ENCODE results near the gene FEZF1. TPM values are rescaled to one million over a fixed set of nuclear protein-coding genes. Genes with fewer than 3 reads are reported as not detected.
A peak's percentile ranks its signal among the peaks of the same experiment; 100 is the strongest.

The FEZF1 gene
- total and polyA plus RNA-seq, 4 donors, result not detected

DNA sequence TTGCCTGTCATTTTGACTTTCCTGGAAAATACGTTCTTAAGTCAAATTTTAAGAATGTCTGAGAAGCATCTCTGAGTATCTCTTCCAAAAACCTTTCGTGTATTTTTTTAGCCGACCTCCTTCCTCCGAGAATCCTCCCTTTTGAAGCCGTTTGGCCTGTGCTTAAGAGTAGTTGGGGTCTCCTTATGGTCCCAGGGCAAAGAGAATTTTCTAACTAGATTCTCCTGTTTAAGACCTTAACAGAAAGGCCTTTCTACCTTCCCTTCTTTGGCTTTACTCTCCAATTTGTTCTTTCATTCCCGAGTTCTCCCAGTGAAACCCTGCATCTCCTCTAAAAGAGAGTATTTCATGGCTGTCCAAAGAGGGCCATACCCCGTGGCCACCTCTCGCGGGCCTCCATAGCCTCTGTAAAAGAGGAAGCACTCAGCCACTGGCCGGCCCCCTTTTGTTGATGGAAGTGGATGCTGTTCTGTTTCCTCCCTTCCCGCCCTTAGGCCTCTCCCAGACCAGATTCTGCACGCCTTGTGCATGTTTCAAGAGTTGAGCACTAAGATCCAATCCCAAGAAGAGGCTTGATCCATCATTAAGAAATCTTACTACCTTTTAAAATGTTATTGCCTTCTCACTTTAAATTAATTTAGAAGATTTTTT lies 6.6 kb upstream of the FEZF1 start:
- DNase-seq (ENCODE audit: low spot score), result no peak
- TF ChIP-seq ATF3 (IDR thresholded peaks at IDR 0.05), result no peak
- no peak for TF ChIP-seq HNF4A (conservative IDR thresholded peaks at IDR 0.05)
- TF ChIP-seq, protein P1, sequence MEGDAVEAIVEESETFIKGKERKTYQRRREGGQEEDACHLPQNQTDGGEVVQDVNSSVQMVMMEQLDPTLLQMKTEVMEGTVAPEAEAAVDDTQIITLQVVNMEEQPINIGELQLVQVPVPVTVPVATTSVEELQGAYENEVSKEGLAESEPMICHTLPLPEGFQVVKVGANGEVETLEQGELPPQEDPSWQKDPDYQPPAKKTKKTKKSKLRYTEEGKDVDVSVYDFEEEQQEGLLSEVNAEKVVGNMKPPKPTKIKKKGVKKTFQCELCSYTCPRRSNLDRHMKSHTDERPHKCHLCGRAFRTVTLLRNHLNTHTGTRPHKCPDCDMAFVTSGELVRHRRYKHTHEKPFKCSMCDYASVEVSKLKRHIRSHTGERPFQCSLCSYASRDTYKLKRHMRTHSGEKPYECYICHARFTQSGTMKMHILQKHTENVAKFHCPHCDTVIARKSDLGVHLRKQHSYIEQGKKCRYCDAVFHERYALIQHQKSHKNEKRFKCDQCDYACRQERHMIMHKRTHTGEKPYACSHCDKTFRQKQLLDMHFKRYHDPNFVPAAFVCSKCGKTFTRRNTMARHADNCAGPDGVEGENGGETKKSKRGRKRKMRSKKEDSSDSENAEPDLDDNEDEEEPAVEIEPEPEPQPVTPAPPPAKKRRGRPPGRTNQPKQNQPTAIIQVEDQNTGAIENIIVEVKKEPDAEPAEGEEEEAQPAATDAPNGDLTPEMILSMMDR (IDR thresholded peaks at IDR 0.05; ENCODE audit: low read depth, low read length, missing input control), result no peak
- no peak for TF ChIP-seq JUND (IDR thresholded peaks at IDR 0.05)
- TF ChIP-seq, protein P2, sequence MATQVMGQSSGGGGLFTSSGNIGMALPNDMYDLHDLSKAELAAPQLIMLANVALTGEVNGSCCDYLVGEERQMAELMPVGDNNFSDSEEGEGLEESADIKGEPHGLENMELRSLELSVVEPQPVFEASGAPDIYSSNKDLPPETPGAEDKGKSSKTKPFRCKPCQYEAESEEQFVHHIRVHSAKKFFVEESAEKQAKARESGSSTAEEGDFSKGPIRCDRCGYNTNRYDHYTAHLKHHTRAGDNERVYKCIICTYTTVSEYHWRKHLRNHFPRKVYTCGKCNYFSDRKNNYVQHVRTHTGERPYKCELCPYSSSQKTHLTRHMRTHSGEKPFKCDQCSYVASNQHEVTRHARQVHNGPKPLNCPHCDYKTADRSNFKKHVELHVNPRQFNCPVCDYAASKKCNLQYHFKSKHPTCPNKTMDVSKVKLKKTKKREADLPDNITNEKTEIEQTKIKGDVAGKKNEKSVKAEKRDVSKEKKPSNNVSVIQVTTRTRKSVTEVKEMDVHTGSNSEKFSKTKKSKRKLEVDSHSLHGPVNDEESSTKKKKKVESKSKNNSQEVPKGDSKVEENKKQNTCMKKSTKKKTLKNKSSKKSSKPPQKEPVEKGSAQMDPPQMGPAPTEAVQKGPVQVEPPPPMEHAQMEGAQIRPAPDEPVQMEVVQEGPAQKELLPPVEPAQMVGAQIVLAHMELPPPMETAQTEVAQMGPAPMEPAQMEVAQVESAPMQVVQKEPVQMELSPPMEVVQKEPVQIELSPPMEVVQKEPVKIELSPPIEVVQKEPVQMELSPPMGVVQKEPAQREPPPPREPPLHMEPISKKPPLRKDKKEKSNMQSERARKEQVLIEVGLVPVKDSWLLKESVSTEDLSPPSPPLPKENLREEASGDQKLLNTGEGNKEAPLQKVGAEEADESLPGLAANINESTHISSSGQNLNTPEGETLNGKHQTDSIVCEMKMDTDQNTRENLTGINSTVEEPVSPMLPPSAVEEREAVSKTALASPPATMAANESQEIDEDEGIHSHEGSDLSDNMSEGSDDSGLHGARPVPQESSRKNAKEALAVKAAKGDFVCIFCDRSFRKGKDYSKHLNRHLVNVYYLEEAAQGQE (IDR thresholded peaks at IDR 0.05), result no peak
- TF ChIP-seq EGR1 (IDR thresholded peaks at IDR 0.05; ENCODE audit: low read depth in 2 of 2), result no peak
- TF ChIP-seq RAD21 (IDR thresholded peaks at IDR 0.05), result no peak
- TF ChIP-seq NR2F2 (IDR thresholded peaks at IDR 0.05), result no peak
- Histone ChIP-seq H3K9me3 (ENCODE audit: control insufficient read depth in 4 of 4, low read length in 3 of 4) (peaks cover 0 to 4% (median 0%) of the 10 kb centered on the region in 4 donors), H3K4me3 (ENCODE audit: low read depth in 1 of 3, low read length in 3 of 3) (no peak overlapping the region), H3K27ac (ENCODE audit: low read depth in 1 of 2, low read length in 2 of 2) (no peak overlapping the region), H3K4me1 (ENCODE audit: control insufficient read depth in 4 of 4, insufficient read depth in 4 of 4, low read length in 3 of 4) (peaks cover 1 to 15% (median 14%) of the 10 kb centered on the region in 4 donors), H3K27me3 (ENCODE audit: control insufficient read depth in 4 of 4, insufficient read depth in 4 of 4, low read length in 3 of 4) (peaks cover 4 to 59% (median 32%) of the 10 kb centered on the region in 4 donors), H3K9ac (ENCODE audit: low read depth in 1 of 2, low read length in 2 of 2) (no peak overlapping the region), H3K36me3 (ENCODE audit: control insufficient read depth in 4 of 4, insufficient read depth in 3 of 4, low read depth in 1 of 4, low read length in 3 of 4) (no peaks in the 10 kb centered on the region)
- 23% methylated on average over 12 of the region's 12 CpGs for WGBS

DNA sequence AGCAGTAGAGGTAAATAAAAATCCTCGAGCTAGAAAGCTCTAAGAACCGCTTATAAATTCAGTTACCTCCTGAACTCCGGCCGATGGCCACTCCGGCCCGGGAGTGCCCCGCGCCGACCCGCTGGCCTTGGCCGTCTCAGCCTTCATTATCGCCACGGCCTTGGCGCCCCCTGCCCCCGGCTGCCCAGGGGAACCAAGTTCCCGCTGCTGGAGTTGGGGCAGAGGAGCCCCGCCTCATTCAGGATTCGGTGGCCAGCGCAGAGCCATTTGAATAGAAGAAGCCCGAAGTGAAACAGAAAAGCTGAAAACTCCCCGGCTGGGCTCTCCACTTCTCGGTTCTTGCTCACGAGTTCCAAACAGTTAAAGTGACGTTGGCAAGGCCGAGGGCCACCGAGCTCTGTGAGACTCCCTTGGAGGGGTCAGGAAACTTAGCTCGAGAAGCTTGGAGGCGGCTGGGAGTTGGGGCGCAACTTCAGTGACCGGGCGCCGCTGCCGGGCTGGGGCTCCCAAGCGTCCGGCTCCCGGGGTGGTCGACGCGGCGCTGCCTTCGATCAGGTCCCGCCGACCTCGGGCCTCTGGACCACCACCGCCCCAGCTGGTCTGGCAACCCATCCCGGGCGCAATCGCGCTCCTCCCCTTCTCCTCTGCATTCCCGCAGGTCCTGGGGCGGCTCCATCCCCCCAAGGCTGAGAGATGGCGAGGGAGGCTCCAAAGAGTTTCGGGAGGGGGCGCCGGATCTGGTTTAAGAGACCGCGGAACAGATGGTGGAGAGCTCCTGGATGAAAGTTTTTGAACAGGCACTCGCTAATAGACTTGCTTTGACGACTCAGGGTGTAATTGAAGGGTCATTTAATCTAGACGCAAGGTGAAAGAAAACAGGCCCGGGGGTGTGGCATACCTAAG lies 5.8 kb upstream of the FEZF1 start:
- peak overlapping the region in 2 of 3 donors; percentile 40 to 50 for H3K4me3 ChIP-seq (ENCODE audit: low read depth in 1 of 3, low read length in 3 of 3)
- WGBS, result 3% methylated on average over 61 of the region's 61 CpGs
- H3K9ac ChIP-seq (ENCODE audit: low read depth in 1 of 2, low read length in 2 of 2), result no peak overlapping the region
- H3K27ac ChIP-seq (ENCODE audit: low read depth in 1 of 2, low read length in 2 of 2), result no peak overlapping the region
- H3K36me3 ChIP-seq (ENCODE audit: control insufficient read depth in 4 of 4, insufficient read depth in 3 of 4, low read depth in 1 of 4, low read length in 3 of 4), result no peaks in the 10 kb centered on the region
- H3K27me3 ChIP-seq (ENCODE audit: control insufficient read depth in 4 of 4, insufficient read depth in 4 of 4, low read length in 3 of 4), result peaks cover 3 to 61% (median 33%) of the 10 kb centered on the region in 4 donors
- peaks cover 8 to 21% (median 19%) of the 10 kb centered on the region in 4 donors for H3K4me1 ChIP-seq (ENCODE audit: control insufficient read depth in 4 of 4, insufficient read depth in 4 of 4, low read length in 3 of 4)
- DNase-seq (ENCODE audit: low spot score), result no peak
- TF ChIP-seq TAF1 (conservative IDR thresholded peaks at IDR 0.05) (no peak), JUND (IDR thresholded peaks at IDR 0.05) (no peak), MAX (IDR thresholded peaks at IDR 0.05) (no peak), FOXA2 (IDR thresholded peaks at IDR 0.05) (no peak), NR2F2 (IDR thresholded peaks at IDR 0.05) (no peak), HNF4A (conservative IDR thresholded peaks at IDR 0.05) (no peak), RAD21 (IDR thresholded peaks at IDR 0.05) (no peak), ATF3 (IDR thresholded peaks at IDR 0.05) (no peak), YY1 (IDR thresholded peaks at IDR 0.05) (no peak), GABPA (IDR thresholded peaks at IDR 0.05 in 1 of 2, conservative IDR thresholded peaks at IDR 0.05 in 1 of 2) (no peak), FOXA1 (IDR thresholded peaks at IDR 0.05) (no peak)
- TF ChIP-seq, protein P1 (IDR thresholded peaks at IDR 0.05; ENCODE audit: low read depth, low read length, missing input control), result no peak
- TF ChIP-seq, protein P3, sequence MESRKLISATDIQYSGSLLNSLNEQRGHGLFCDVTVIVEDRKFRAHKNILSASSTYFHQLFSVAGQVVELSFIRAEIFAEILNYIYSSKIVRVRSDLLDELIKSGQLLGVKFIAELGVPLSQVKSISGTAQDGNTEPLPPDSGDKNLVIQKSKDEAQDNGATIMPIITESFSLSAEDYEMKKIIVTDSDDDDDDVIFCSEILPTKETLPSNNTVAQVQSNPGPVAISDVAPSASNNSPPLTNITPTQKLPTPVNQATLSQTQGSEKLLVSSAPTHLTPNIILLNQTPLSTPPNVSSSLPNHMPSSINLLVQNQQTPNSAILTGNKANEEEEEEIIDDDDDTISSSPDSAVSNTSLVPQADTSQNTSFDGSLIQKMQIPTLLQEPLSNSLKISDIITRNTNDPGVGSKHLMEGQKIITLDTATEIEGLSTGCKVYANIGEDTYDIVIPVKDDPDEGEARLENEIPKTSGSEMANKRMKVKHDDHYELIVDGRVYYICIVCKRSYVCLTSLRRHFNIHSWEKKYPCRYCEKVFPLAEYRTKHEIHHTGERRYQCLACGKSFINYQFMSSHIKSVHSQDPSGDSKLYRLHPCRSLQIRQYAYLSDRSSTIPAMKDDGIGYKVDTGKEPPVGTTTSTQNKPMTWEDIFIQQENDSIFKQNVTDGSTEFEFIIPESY (IDR thresholded peaks at IDR 0.05), result no peak
- H3K9me3 ChIP-seq (ENCODE audit: control insufficient read depth in 4 of 4, low read length in 3 of 4), result peaks cover 0 to 4% (median 0%) of the 10 kb centered on the region in 4 donors

All from liver (tissue), 9 donors.